HEK293 (cell line): ENCODE measurements around the gene DHX9.
A peak's percentile ranks its signal among the peaks of the same experiment; 100 is the strongest.

Experiments used
- CTCF ChIA-PET: fragments of 350-600 bp; formaldehyde crosslinking; extraction: SDS; loops from one replicate; lab custom pipeline; 2021; ENCODE audit warnings: antibody characterized with exemption; lab: Yijun Ruan, JAX
- POLR2A ChIA-PET: fragments of 300-600 bp; formaldehyde crosslinking; extraction: SDS; loops from one replicate; lab custom pipeline; 2020; ENCODE audit warnings: antibody characterized with exemption, inconsistent platforms; lab: Yijun Ruan, JAX
- H3K27ac ChIP-seq: fragments of 200-500 bp; sonication (Bioruptor generic); 2 replicates; pipeline ENCODE4 v1.5.1; 2014; ENCODE audit warnings: low read depth, low read length, control low read depth, inconsistent platforms; ENCODE audit errors: extremely low read depth
- H3K36me3 ChIP-seq, 2 experiments: fragments of 200-500 bp in 1 of 2; sonication (Bioruptor generic) in 1 of 2; 1 replicate in 1 of 2; 2 replicates in 1 of 2; pipeline ENCODE4 v1.5.1; 2014 to 2017; ENCODE audit warnings: inconsistent platforms in 2 of 2, low read length in 2 of 2; ENCODE audit not compliant: control insufficient read depth in 2 of 2, insufficient read depth in 1 of 2
- H3K4me1 ChIP-seq: fragments of 200-500 bp; sonication (Bioruptor generic); 2 replicates; pipeline ENCODE4 v1.5.1; 2014; ENCODE audit warnings: mild to moderate bottlenecking, low read length, inconsistent platforms; ENCODE audit not compliant: control insufficient read depth, insufficient read depth
- H3K4me3 ChIP-seq: 2 replicates; pipeline ENCODE4 v1.5.1; 2011; ENCODE audit warnings: low read depth, mild to moderate bottlenecking, control low read depth, low read length, moderate library complexity
- H3K9me3 ChIP-seq: fragments of 200-500 bp; sonication (Bioruptor generic); 2 replicates; pipeline ENCODE4 v1.5.1; 2014; ENCODE audit warnings: low read depth, low read length, inconsistent platforms; ENCODE audit not compliant: control insufficient read depth, insufficient read depth
- AEBP2 ChIP-seq: fragments of 450-650 bp; formaldehyde crosslinking; IDR thresholded peaks from 2 replicates; pipeline ENCODE4 v1.5.1; 2016; ENCODE audit warnings: missing biosample characterization, missing genetic modification characterization, borderline replicate concordance
- GFI1B ChIP-seq: fragments of 450-650 bp; formaldehyde crosslinking; IDR thresholded peaks from 2 replicates; pipeline ENCODE4 v1.5.1; 2016; ENCODE audit warnings: missing biosample characterization, missing genetic modification characterization
- GLI2 ChIP-seq: fragments of 450-650 bp; formaldehyde crosslinking; IDR thresholded peaks from 2 replicates; pipeline ENCODE4; 2017; ENCODE audit warnings: missing biosample characterization, missing genetic modification characterization, low read depth, borderline replicate concordance
- IKZF3 ChIP-seq: fragments of 450-650 bp; IDR thresholded peaks from 2 replicates; pipeline ENCODE4 v1.5.0; 2018; ENCODE audit warnings: missing biosample characterization, mild to moderate bottlenecking, missing genetic modification characterization, moderate library complexity
- SCRT1 ChIP-seq: fragments of 450-650 bp; formaldehyde crosslinking; IDR thresholded peaks from 2 replicates; pipeline ENCODE4 v1.5.1; 2016; ENCODE audit warnings: missing biosample characterization, missing genetic modification characterization, borderline replicate concordance
- SCRT2 ChIP-seq: fragments of 450-650 bp; formaldehyde crosslinking; IDR thresholded peaks from 2 replicates; pipeline ENCODE4 v1.5.1; 2016; ENCODE audit warnings: missing biosample characterization, missing genetic modification characterization
- WT1 ChIP-seq: fragments of 450-650 bp; formaldehyde crosslinking; IDR thresholded peaks from 2 replicates; pipeline ENCODE4 v1.5.1; 2016; ENCODE audit warnings: missing biosample characterization, missing genetic modification characterization
- ZBTB21 ChIP-seq: fragments of 450-650 bp; formaldehyde crosslinking; IDR thresholded peaks from 2 replicates; pipeline ENCODE4 v1.5.1; 2017; ENCODE audit warnings: missing biosample characterization, missing genetic modification characterization
- ZBTB44 ChIP-seq: fragments of 450-650 bp; IDR thresholded peaks from 2 replicates; pipeline ENCODE4 v1.5.1; 2018; ENCODE audit warnings: missing biosample characterization, mild to moderate bottlenecking, missing genetic modification characterization
- ZNF302 ChIP-seq: fragments of 450-650 bp; formaldehyde crosslinking; IDR thresholded peaks from 2 replicates; pipeline ENCODE4 v1.5.1; 2016; ENCODE audit warnings: missing biosample characterization, missing genetic modification characterization, low read depth
- ZNF350 ChIP-seq: fragments of 450-650 bp; formaldehyde crosslinking; IDR thresholded peaks from 2 replicates; pipeline ENCODE4 v1.5.0; 2017; ENCODE audit warnings: missing biosample characterization, mild to moderate bottlenecking, missing genetic modification characterization
- ZNF521 ChIP-seq: fragments of 450-650 bp; formaldehyde crosslinking; IDR thresholded peaks from 2 replicates; pipeline ENCODE4 v1.5.1; 2017; ENCODE audit warnings: missing biosample characterization, mild to moderate bottlenecking, missing genetic modification characterization
- ZNF629 ChIP-seq: fragments of 450-650 bp; formaldehyde crosslinking; IDR thresholded peaks from 2 replicates; pipeline ENCODE4 v1.5.1; 2017; ENCODE audit warnings: missing biosample characterization, missing genetic modification characterization
- ZNF707 ChIP-seq: fragments of 450-650 bp; formaldehyde crosslinking; IDR thresholded peaks from 2 replicates; pipeline ENCODE4 v1.5.1; 2016; ENCODE audit warnings: missing biosample characterization, missing genetic modification characterization
- ZXDB ChIP-seq: fragments of 450-650 bp; formaldehyde crosslinking; IDR thresholded peaks from 2 replicates; pipeline ENCODE4 v1.5.1; 2016; ENCODE audit warnings: missing biosample characterization, missing genetic modification characterization
- TF ChIP-seq, protein P1 (sequence below): fragments of 450-650 bp; formaldehyde crosslinking; IDR thresholded peaks from 2 replicates; pipeline ENCODE4 v1.5.1; 2017; ENCODE audit warnings: missing biosample characterization, missing genetic modification characterization
- TF ChIP-seq, protein P2 (sequence below): fragments of 450-650 bp; formaldehyde crosslinking; IDR thresholded peaks from 2 replicates; pipeline ENCODE4 v1.5.1; 2016; ENCODE audit warnings: missing biosample characterization, missing genetic modification characterization
- TF ChIP-seq, protein P3 (sequence below): fragments of 450-650 bp; formaldehyde crosslinking; optimal IDR thresholded peaks from 2 replicates; pipeline ENCODE3; 2016; ENCODE audit warnings: missing biosample characterization, mild to moderate bottlenecking, missing genetic modification characterization
- TF ChIP-seq, protein P4 (sequence below): fragments of 450-650 bp; formaldehyde crosslinking; IDR thresholded peaks from 2 replicates; pipeline ENCODE4 v1.5.1; 2017; ENCODE audit warnings: missing biosample characterization, missing genetic modification characterization
- TF ChIP-seq, protein P5 (sequence below): fragments of 450-650 bp; formaldehyde crosslinking; IDR thresholded peaks from 2 replicates; pipeline ENCODE4 v1.5.1; 2016; ENCODE audit warnings: missing biosample characterization, missing genetic modification characterization, low read depth
- TF ChIP-seq, protein P6 (sequence below): fragments of 450-650 bp; formaldehyde crosslinking; IDR thresholded peaks from 2 replicates; pipeline ENCODE4 v1.5.1; 2016; ENCODE audit warnings: missing biosample characterization, missing genetic modification characterization

DHX9 gene

GRCh38 chr1:182835806-182836205 lies 3.3 kb upstream of the DHX9 start:
- ChIA-PET POLR2A (no interaction called here), CTCF (interaction anchor here (0.6 kb wide), 1 partner anchor 685 kb away, joined by 3 read pairs; no protein-coding TSS in a partner anchor)
- TF ChIP-seq, protein P1, sequence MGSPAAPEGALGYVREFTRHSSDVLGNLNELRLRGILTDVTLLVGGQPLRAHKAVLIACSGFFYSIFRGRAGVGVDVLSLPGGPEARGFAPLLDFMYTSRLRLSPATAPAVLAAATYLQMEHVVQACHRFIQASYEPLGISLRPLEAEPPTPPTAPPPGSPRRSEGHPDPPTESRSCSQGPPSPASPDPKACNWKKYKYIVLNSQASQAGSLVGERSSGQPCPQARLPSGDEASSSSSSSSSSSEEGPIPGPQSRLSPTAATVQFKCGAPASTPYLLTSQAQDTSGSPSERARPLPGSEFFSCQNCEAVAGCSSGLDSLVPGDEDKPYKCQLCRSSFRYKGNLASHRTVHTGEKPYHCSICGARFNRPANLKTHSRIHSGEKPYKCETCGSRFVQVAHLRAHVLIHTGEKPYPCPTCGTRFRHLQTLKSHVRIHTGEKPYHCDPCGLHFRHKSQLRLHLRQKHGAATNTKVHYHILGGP: no peak
- TF ChIP-seq WT1 (tag by site-specific recombination): no peak
- TF ChIP-seq, protein P2, sequence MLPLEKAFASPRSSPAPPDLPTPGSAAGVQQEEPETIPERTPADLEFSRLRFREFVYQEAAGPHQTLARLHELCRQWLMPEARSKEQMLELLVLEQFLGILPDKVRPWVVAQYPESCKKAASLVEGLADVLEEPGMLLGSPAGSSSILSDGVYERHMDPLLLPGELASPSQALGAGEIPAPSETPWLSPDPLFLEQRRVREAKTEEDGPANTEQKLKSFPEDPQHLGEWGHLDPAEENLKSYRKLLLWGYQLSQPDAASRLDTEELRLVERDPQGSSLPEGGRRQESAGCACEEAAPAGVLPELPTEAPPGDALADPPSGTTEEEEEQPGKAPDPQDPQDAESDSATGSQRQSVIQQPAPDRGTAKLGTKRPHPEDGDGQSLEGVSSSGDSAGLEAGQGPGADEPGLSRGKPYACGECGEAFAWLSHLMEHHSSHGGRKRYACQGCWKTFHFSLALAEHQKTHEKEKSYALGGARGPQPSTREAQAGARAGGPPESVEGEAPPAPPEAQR (tag by site-specific recombination): no peak
- TF ChIP-seq IKZF3 (tag by site-specific recombination): no peak
- no peak for TF ChIP-seq ZNF521 (tag by site-specific recombination)

DNA sequence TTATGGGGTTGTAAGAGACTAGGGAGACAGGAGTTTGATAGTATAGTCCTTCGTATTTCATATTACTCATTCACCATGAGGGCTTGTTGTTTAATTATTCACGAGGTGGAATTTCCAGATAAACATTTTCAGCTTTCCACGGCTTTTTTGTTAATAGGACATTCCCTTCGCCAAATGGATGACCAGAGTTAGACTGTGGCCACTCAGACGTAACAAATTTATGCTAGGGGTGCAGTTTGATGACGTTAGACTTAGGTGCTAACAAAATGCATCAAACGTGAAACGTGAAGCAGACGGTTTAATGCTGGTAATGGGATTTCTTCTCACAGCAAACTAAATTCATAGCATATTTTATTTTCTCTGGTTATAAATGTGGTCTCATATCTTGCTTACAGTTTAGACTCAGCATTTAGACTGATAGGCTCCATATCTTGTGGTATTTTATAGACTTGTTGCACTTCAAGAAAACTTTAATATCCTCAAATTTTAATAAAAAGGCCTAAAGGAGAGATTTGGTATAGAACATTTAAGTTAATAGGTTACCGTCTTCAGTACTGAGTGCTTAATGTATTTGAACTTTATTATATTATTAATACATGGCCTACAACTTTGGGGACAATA lies 2.3 kb downstream of the DHX9 start:
- CTCF ChIA-PET: no interaction called here
- Histone ChIP-seq H3K4me3 (peak overlapping the region; percentile 90), H3K36me3 (peaks cover 40 to 52% of the 10 kb centered on the region in 2 experiments), H3K9me3 (no peaks in the 10 kb centered on the region), H3K27ac (no peak overlapping the region), H3K4me1 (no peaks in the 10 kb centered on the region; the same call in none of the 2 replicates)
- TF ChIP-seq AEBP2 (tag by site-specific recombination) (no peak), SCRT2 (tag by site-specific recombination) (peak; percentile 86), ZNF707 (tag by site-specific recombination) (no peak), GLI2 (tag by site-specific recombination) (no peak), ZBTB44 (tag by site-specific recombination) (peak; percentile 71; the same call in 1 of the 2 replicates), GFI1B (tag by site-specific recombination) (no peak), SCRT1 (tag by site-specific recombination) (0 out of 2 replicates have a peak, but pooled peaks have one; percentile 18), ZBTB21 (tag by site-specific recombination) (peak; percentile 69), ZNF302 (no peak), ZXDB (tag by site-specific recombination) (no peak), ZNF629 (tag by site-specific recombination) (peak; percentile 89), ZNF350 (tag by site-specific recombination) (no peak)
- TF ChIP-seq, protein P3, sequence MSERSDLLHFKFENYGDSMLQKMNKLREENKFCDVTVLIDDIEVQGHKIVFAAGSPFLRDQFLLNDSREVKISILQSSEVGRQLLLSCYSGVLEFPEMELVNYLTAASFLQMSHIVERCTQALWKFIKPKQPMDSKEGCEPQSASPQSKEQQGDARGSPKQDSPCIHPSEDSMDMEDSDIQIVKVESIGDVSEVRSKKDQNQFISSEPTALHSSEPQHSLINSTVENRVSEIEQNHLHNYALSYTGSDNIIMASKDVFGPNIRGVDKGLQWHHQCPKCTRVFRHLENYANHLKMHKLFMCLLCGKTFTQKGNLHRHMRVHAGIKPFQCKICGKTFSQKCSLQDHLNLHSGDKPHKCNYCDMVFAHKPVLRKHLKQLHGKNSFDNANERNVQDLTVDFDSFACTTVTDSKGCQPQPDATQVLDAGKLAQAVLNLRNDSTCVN (tag by site-specific recombination): peak; percentile 6
- TF ChIP-seq, protein P4, sequence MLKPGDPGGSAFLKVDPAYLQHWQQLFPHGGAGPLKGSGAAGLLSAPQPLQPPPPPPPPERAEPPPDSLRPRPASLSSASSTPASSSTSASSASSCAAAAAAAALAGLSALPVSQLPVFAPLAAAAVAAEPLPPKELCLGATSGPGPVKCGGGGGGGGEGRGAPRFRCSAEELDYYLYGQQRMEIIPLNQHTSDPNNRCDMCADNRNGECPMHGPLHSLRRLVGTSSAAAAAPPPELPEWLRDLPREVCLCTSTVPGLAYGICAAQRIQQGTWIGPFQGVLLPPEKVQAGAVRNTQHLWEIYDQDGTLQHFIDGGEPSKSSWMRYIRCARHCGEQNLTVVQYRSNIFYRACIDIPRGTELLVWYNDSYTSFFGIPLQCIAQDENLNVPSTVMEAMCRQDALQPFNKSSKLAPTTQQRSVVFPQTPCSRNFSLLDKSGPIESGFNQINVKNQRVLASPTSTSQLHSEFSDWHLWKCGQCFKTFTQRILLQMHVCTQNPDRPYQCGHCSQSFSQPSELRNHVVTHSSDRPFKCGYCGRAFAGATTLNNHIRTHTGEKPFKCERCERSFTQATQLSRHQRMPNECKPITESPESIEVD (tag by site-specific recombination): no peak
- TF ChIP-seq, protein P5, sequence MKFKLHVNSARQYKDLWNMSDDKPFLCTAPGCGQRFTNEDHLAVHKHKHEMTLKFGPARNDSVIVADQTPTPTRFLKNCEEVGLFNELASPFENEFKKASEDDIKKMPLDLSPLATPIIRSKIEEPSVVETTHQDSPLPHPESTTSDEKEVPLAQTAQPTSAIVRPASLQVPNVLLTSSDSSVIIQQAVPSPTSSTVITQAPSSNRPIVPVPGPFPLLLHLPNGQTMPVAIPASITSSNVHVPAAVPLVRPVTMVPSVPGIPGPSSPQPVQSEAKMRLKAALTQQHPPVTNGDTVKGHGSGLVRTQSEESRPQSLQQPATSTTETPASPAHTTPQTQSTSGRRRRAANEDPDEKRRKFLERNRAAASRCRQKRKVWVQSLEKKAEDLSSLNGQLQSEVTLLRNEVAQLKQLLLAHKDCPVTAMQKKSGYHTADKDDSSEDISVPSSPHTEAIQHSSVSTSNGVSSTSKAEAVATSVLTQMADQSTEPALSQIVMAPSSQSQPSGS (tag by site-specific recombination): 0 out of 2 replicates have a peak, but pooled peaks have one; percentile 47
- TF ChIP-seq, protein P6, sequence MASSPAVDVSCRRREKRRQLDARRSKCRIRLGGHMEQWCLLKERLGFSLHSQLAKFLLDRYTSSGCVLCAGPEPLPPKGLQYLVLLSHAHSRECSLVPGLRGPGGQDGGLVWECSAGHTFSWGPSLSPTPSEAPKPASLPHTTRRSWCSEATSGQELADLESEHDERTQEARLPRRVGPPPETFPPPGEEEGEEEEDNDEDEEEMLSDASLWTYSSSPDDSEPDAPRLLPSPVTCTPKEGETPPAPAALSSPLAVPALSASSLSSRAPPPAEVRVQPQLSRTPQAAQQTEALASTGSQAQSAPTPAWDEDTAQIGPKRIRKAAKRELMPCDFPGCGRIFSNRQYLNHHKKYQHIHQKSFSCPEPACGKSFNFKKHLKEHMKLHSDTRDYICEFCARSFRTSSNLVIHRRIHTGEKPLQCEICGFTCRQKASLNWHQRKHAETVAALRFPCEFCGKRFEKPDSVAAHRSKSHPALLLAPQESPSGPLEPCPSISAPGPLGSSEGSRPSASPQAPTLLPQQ: no peak
- POLR2A ChIA-PET: no interaction called here

More at GRCh38 chr1:182835806-182836205, 3.3 kb upstream of the DHX9 start:
- H3K9me3 ChIP-seq: no peaks in the 10 kb centered on the region
- H3K27ac ChIP-seq: no peak overlapping the region
- H3K4me1 ChIP-seq: no peaks in the 10 kb centered on the region
- no peak overlapping the region for H3K4me3 ChIP-seq
- peaks cover under 1 to 5% of the 10 kb centered on the region in 2 experiments; a peak in 2 of 3 replicates for H3K36me3 ChIP-seq
